HG03280 (cell line): ENCODE measurements around the gene MVB12B.
"Not testable (repeated sequence)": the region's sequence is repeated elsewhere in the genome, so short reads cannot be mapped to it uniquely, and the experiment has no call there.

Experiments used
- ATAC-seq: cut with Tn5 transposase; IDR thresholded peaks from one replicate; pipeline ENCODE4 v1.9.1; 2021; ENCODE audit warnings: mild to moderate bottlenecking, moderate library complexity; ENCODE audit not compliant: unreplicated experiment

MVB12B gene

GRCh38 chr9:126326228-126327005, at the start of gene MVB12B:
TSS of gene MVB12B (plus strand) at chr9:126326829. CDS start at chr9:126326930, 101 bp downstream.
- ATAC-seq = no peak

- ATAC-seq = no peak
Observed at GRCh38 chr9:126283799-126284465, 42.7 kb upstream of the MVB12B start.

- not testable (repeated sequence) for ATAC-seq
Observed at GRCh38 chr9:126285652-126286051, 41.0 kb upstream of the MVB12B start.

- no peak for ATAC-seq
Observed at GRCh38 chr9:126287166-126287866, 39.3 kb upstream of the MVB12B start.

- ATAC-seq = no peak
Observed at GRCh38 chr9:126290871-126291270, 35.8 kb upstream of the MVB12B start.

GRCh38 chr9:126291925-126292324, 34.7 kb upstream of the MVB12B start:
- ATAC-seq = no peak

- no peak for ATAC-seq
Observed at GRCh38 chr9:126292736-126293521, 33.7 kb upstream of the MVB12B start.

- ATAC-seq = no peak
Observed at GRCh38 chr9:126293522-126293889, 33.1 kb upstream of the MVB12B start.

- ATAC-seq = no peak
Observed at GRCh38 chr9:126294331-126295081, 32.1 kb upstream of the MVB12B start.

GRCh38 chr9:126295082-126295477, 31.5 kb upstream of the MVB12B start:
- ATAC-seq = no peak

- no peak for ATAC-seq
Observed at GRCh38 chr9:126295516-126295915, 31.1 kb upstream of the MVB12B start.

- ATAC-seq = no peak
Observed at GRCh38 chr9:126295936-126296600, 30.6 kb upstream of the MVB12B start.

GRCh38 chr9:126296687-126297086, 29.9 kb upstream of the MVB12B start:
- ATAC-seq = no peak

GRCh38 chr9:126297661-126298060, 29.0 kb upstream of the MVB12B start:
- ATAC-seq = no peak

GRCh38 chr9:126298063-126298801, 28.4 kb upstream of the MVB12B start:
- ATAC-seq = no peak

GRCh38 chr9:126299706-126300276, 26.8 kb upstream of the MVB12B start:
- ATAC-seq = no peak

- no peak for ATAC-seq
Observed at GRCh38 chr9:126301196-126301595, 25.4 kb upstream of the MVB12B start.

- no peak for ATAC-seq
Observed at GRCh38 chr9:126301985-126302603, 24.5 kb upstream of the MVB12B start.
